IMR-90 (cell line): ENCODE measurements around the gene ZNG1B. TPM values are rescaled to one million over a fixed set of nuclear protein-coding genes. Genes with fewer than 3 reads are reported as not detected.
"Not testable (repeated sequence)": the region's sequence is repeated elsewhere in the genome, so short reads cannot be mapped to it uniquely, and the experiment has no call there.

ENCODE experiments used
- ATAC-seq: fragments of 200-7000 bp; cut with Tn5 transposase; 2 replicates; pipeline ENCODE4 v1.9.1; 2020; ENCODE audit warnings: low read depth, mild to moderate bottlenecking, moderate library complexity
- BruUV-seq: library from RNA; stranded (reverse); fragments of 400-500 nt; replicated peaks from 2 replicates; lab custom pipeline; 2021; lab: Mats Ljungman, UMichigan
- CTCF ChIA-PET: fragments of 300-600 bp; formaldehyde crosslinking; extraction: SDS; loops from one replicate; lab custom pipeline; 2021; ENCODE audit warnings: antibody characterized with exemption; lab: Yijun Ruan, JAX
- POLR2A ChIA-PET: fragments of 300-600 bp; sonication (Branson Sonifier 250); formaldehyde crosslinking; loops from one replicate; lab custom pipeline; 2022; ENCODE audit warnings: antibody characterized with exemption; ENCODE audit not compliant: unreplicated experiment; lab: Charles Lee
- DNase-seq: peaks from one replicate; pipeline ENCODE4 v3.0.0; 2013
- H2AFZ ChIP-seq: replicated peaks from 2 replicates; pipeline ENCODE3; 2013; ENCODE audit warnings: low read length, mild to moderate bottlenecking; ENCODE audit not compliant: poor library complexity
- H2AK5ac ChIP-seq: 2 replicates; pipeline ENCODE4 v1.6.1; 2013; ENCODE audit warnings: low read depth, low read length, inconsistent platforms
- H2AK9ac ChIP-seq: replicated peaks from 2 replicates; pipeline ENCODE3; 2013; ENCODE audit warnings: mild to moderate bottlenecking, low read depth, low read length, moderate library complexity; ENCODE audit not compliant: poor library complexity
- H2BK120ac ChIP-seq: 2 replicates; pipeline ENCODE4 v1.6.1; 2013; ENCODE audit warnings: low read depth, low read length, inconsistent platforms
- H2BK15ac ChIP-seq: 3 replicates; pipeline ENCODE4 v1.6.1; 2013; ENCODE audit warnings: low read depth, low read length, inconsistent platforms
- H2BK20ac ChIP-seq: 2 replicates; pipeline ENCODE4 v1.6.1; 2013; ENCODE audit warnings: low read depth, mild to moderate bottlenecking, inconsistent platforms, low read length, moderate library complexity
- H2BK5ac ChIP-seq: 2 replicates; pipeline ENCODE4 v1.6.1; 2013; ENCODE audit warnings: mild to moderate bottlenecking, low read depth, low read length, inconsistent platforms; ENCODE audit not compliant: poor library complexity, severe bottlenecking
- H3K14ac ChIP-seq: replicated peaks from 2 replicates; pipeline ENCODE4 v1.6.1; 2013; ENCODE audit warnings: low read depth, low read length, inconsistent platforms
- H3K18ac ChIP-seq: 2 replicates; pipeline ENCODE4 v1.6.1; 2013; ENCODE audit warnings: low read depth, low read length, control low read depth
- H3K23ac ChIP-seq: 2 replicates; pipeline ENCODE4 v1.6.1; 2013; ENCODE audit warnings: low read depth, low read length, inconsistent platforms
- H3K27ac ChIP-seq: 2 replicates; pipeline ENCODE4 v1.5.1; 2013; ENCODE audit warnings: mild to moderate bottlenecking, control low read depth, low read length; ENCODE audit not compliant: insufficient read depth
- H3K27me3 ChIP-seq: 2 replicates; pipeline ENCODE4 v1.6.1; 2013; ENCODE audit warnings: low read length; ENCODE audit not compliant: control insufficient read depth, insufficient read depth
- H3K36me3 ChIP-seq: 2 replicates; pipeline ENCODE4 v1.6.1; 2013; ENCODE audit warnings: low read length, mixed read lengths; ENCODE audit not compliant: control insufficient read depth, insufficient read depth
- H3K4ac ChIP-seq: 2 replicates; pipeline ENCODE4 v1.6.1; 2013; ENCODE audit warnings: low read depth, low read length, inconsistent platforms
- H3K4me1 ChIP-seq: 2 replicates; pipeline ENCODE4 v1.6.1; 2013; ENCODE audit warnings: low read length, mixed read lengths; ENCODE audit not compliant: control insufficient read depth, insufficient read depth
- H3K4me2 ChIP-seq: 2 replicates; pipeline ENCODE4 v1.6.1; 2013; ENCODE audit warnings: low read depth, mild to moderate bottlenecking, control low read depth, low read length, moderate library complexity
- H3K4me3 ChIP-seq: 2 replicates; pipeline ENCODE4 v1.5.1; 2013; ENCODE audit warnings: low read depth, mild to moderate bottlenecking, control low read depth, low read length, moderate library complexity; ENCODE audit not compliant: insufficient read depth
- H3K56ac ChIP-seq: 2 replicates; pipeline ENCODE4 v1.6.1; 2013; ENCODE audit warnings: low read length, inconsistent platforms; ENCODE audit not compliant: insufficient read depth; ENCODE audit errors: extremely low read depth
- H3K79me1 ChIP-seq, 2 experiments: 2 replicates each; pipeline ENCODE4 v1.6.1; 2013; ENCODE audit warnings: low read length in 2 of 2, inconsistent platforms in 1 of 2, low read depth in 1 of 2
- H3K9ac ChIP-seq: 2 replicates; pipeline ENCODE4 v1.6.1; 2013; ENCODE audit warnings: low read depth, low read length, control low read depth
- H3K9me1 ChIP-seq: 2 replicates; pipeline ENCODE4 v1.6.1; 2013; ENCODE audit warnings: low read length, inconsistent platforms; ENCODE audit not compliant: insufficient read depth
- H3K9me3 ChIP-seq: 2 replicates; pipeline ENCODE4 v1.6.1; 2013; ENCODE audit warnings: low read length; ENCODE audit not compliant: control insufficient read depth, insufficient read depth
- H4K20me1 ChIP-seq: 2 replicates; pipeline ENCODE4 v1.6.1; 2013; ENCODE audit warnings: low read length, inconsistent platforms; ENCODE audit not compliant: insufficient read depth
- H4K5ac ChIP-seq: 2 replicates; pipeline ENCODE4 v1.6.1; 2013; ENCODE audit warnings: mild to moderate bottlenecking, low read depth, low read length, control low read depth
- H4K8ac ChIP-seq, 2 experiments: 2 replicates each; pipeline ENCODE4 v1.6.1; 2013; ENCODE audit warnings: low read depth in 2 of 2, low read length in 2 of 2, control low read depth in 1 of 2, inconsistent platforms in 1 of 2
- H4K91ac ChIP-seq: 2 replicates; pipeline ENCODE4 v1.6.1; 2013; ENCODE audit warnings: low read depth, low read length, inconsistent platforms; ENCODE audit not compliant: insufficient read depth
- WGBS, 2 experiments: methylation state at CpG; one replicate each; pipeline versions ENCODE4 v1.1.5 to v1.1.7; 2013; ENCODE audit warnings: missing lambda C conversion rate in 2 of 2; ENCODE audit not compliant: insufficient read length in 1 of 2; ENCODE audit errors: extremely low coverage in 2 of 2; 5-methylcytosine and 5-hydroxymethylcytosine counted together
- dilution Hi-C: fragments of 300-500 bp; cut with HindIII; formaldehyde crosslinking; loops from one replicate; pipeline ENCODE4 v1.14.3; 2018; ENCODE audit warnings: low sequenced_read_pairs; ENCODE audit not compliant: unreplicated experiment
- in situ Hi-C: fragments of 300-500 bp; cut with MboI; formaldehyde crosslinking; loops from 3 replicates; pipeline ENCODE4 v1.14.3; 2019; ENCODE audit warnings: low sequenced_read_pairs, inconsistent platforms, mixed read lengths
- intact Hi-C: fragments of 100-400 bp; cut with micrococcal nuclease; formaldehyde crosslinking; loops from 2 replicates; pipeline ENCODE4 v1.10.0; 2022
- polyA plus RNA-seq, 3 experiments: library from polyadenylated mRNA; depleted of rRNA; stranded (reverse); fragments of >200 nt; gene quantifications; 2 replicates each; pipeline ENCODE4 v1.2.3, GENCODE V29; 2012; ENCODE audit warnings: low replicate concordance in 1 of 3
- total RNA-seq: library from RNA; depleted of rRNA; stranded (reverse); fragments of >200 nt; gene quantifications from 2 replicates; pipeline ENCODE4 v1.2.3, GENCODE V29; 2012; rRNA removed

The ZNG1B gene
- total and polyA plus RNA-seq, 2 of the 4 experiments (the other 2 are of a cell fraction), result 7.0 to 11.2 TPM

DNA sequence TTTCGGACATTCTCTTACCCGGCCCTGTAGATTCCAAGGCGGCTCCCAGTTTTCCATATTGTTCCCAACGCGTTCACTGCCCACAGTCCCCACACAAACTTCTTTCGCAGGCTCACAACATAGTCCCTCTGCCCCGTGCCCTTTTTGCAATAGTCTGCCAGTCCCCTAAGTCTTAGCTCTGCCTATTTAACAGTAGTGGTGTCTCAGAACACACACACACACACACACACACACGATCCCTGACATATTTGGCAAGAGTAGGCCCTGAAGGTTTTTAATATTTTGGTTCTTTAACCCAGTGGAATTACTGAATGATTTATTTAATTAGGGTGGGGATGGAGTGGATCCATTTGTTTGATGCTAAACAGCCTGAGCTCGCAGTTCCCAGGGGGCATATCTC is 105.0 kb downstream of the ZNG1B start:
- H3K18ac ChIP-seq, H4K91ac ChIP-seq, H3K9me3 ChIP-seq, H2AFZ ChIP-seq, DNase-seq, H2AK5ac ChIP-seq, H3K9me1 ChIP-seq, H2BK20ac ChIP-seq, H3K36me3 ChIP-seq, H4K20me1 ChIP-seq, in situ Hi-C loops, H3K56ac ChIP-seq, H3K4me1 ChIP-seq, H3K27me3 ChIP-seq, H2BK5ac ChIP-seq, H3K23ac ChIP-seq, BruUV-seq, CTCF ChIA-PET, H3K4ac ChIP-seq, H2AK9ac ChIP-seq, POLR2A ChIA-PET, H4K5ac ChIP-seq, H3K27ac ChIP-seq, H2BK15ac ChIP-seq, intact Hi-C loops, H2BK120ac ChIP-seq, H4K8ac ChIP-seq, H3K79me1 ChIP-seq, dilution Hi-C loops, H3K14ac ChIP-seq: not testable (repeated sequence)
- peak overlapping the region; percentile 23 for H3K9ac ChIP-seq
- H3K4me3 ChIP-seq, result peak overlapping the region; percentile 70
- 0 out of 2 replicates have a peak, but pooled peaks have one; percentile 1 for ATAC-seq
- WGBS, 2 experiments, result no CpG with 5 or more reads among the region's 9 CpGs
- peak overlapping the region; percentile 70; the same call in 1 of the 2 replicates for H3K4me2 ChIP-seq

Other genes with a start within 250 kb of the ZNG1B start
- 0.18 and 0.28 TPM in 2 replicates for gene PAX8, start 158.8 kb upstream of the ZNG1B start, total RNA-seq
- 1.1 and 1.5 TPM in 2 replicates for gene PAX8, start 158.8 kb upstream of the ZNG1B start, polyA plus RNA-seq (2012; rRNA removed)
- not detected in 2 replicates for gene FOXD4L1, start 61.0 kb downstream of the ZNG1B start, total RNA-seq
- gene FOXD4L1, start 61.0 kb downstream of the ZNG1B start, polyA plus RNA-seq (2012; rRNA removed), result not detected in 2 replicates
- gene RABL2A, start 189.6 kb downstream of the ZNG1B start, total RNA-seq, result 2.8 and 3.9 TPM in 2 replicates
- 10.5 and 11.0 TPM in 2 replicates for gene RABL2A, start 189.6 kb downstream of the ZNG1B start, polyA plus RNA-seq (2012; rRNA removed)